Effector memory CD8-positive, alpha-beta T cell (primary cell): Measurements from ENCODE around the gene CHST13.

Experiments used
- ATAC-seq: fragments of 150-1000 bp; cut with Tn5 transposase; replicated peaks from 2 replicates; pipeline ENCODE4 v1.10.0; 2021; ENCODE audit warnings: mild to moderate bottlenecking, moderate library complexity
- DNase-seq, 3 experiments: peaks; one replicate each; pipeline ENCODE4 v3.0.0; 2021
- H3K27ac Mint-ChIP-seq, 2 donors: one replicate each; pipeline ENCODE4 v1.8.0; 2022; ENCODE audit warnings: mild to moderate bottlenecking in 2 of 2, mixed read lengths in 2 of 2, moderate library complexity in 2 of 2
- H3K27me3 Mint-ChIP-seq, 2 donors: one replicate each; pipeline ENCODE4 v1.8.0; 2022; ENCODE audit warnings: mixed read lengths in 2 of 2
- H3K36me3 Mint-ChIP-seq: one replicate; pipeline ENCODE4 v1.8.0; 2022; ENCODE audit warnings: mild to moderate bottlenecking, moderate library complexity, mixed read lengths; ENCODE audit not compliant: insufficient read depth
- H3K4me1 Mint-ChIP-seq, 2 donors: one replicate each; pipeline ENCODE4 v1.8.0; 2022; ENCODE audit warnings: low read depth in 2 of 2, mixed read lengths in 2 of 2
- H3K4me3 Mint-ChIP-seq, 2 donors: one replicate each; pipeline ENCODE4 v1.8.0; 2022; ENCODE audit warnings: mild to moderate bottlenecking in 2 of 2, mixed read lengths in 2 of 2, moderate library complexity in 2 of 2
- H3K9me3 Mint-ChIP-seq, 2 donors: one replicate each; pipeline ENCODE4 v1.8.0; 2022; ENCODE audit warnings: mixed read lengths in 2 of 2

The CHST13 gene

GRCh38 chr3:126482503-126483255 is 41.3 kb upstream of the CHST13 start:
- H3K36me3 Mint-ChIP-seq: peaks cover 9% of the 10 kb centered on the region
- no peak for ATAC-seq
- H3K4me3 Mint-ChIP-seq: no peak overlapping the region
- DNase-seq: no peak
- peaks cover 5 to 10% of the 10 kb centered on the region in 2 donors for H3K4me1 Mint-ChIP-seq
- peak overlapping the region in 1 of 2 donors; percentile 66 for H3K27ac Mint-ChIP-seq
- no peaks in the 10 kb centered on the region for H3K27me3 Mint-ChIP-seq
- H3K9me3 Mint-ChIP-seq: no peaks in the 10 kb centered on the region

GRCh38 chr3:126483321-126483761 is 40.6 kb upstream of the CHST13 start:
- ATAC-seq (no peak), DNase-seq (no peak)
- Mint-ChIP-seq H3K27me3 (no peaks in the 10 kb centered on the region), H3K9me3 (no peaks in the 10 kb centered on the region), H3K4me3 (no peak overlapping the region), H3K4me1 (peaks cover 5 to 10% of the 10 kb centered on the region in 2 donors), H3K36me3 (peaks cover 9% of the 10 kb centered on the region), H3K27ac (peak overlapping the region in 1 of 2 donors; percentile 66)

GRCh38 chr3:126484148-126484547 is 39.8 kb upstream of the CHST13 start:
- DNase-seq: no peak
- Mint-ChIP-seq H3K36me3 (peaks cover 9% of the 10 kb centered on the region), H3K4me3 (no peak overlapping the region), H3K27ac (no peak overlapping the region), H3K27me3 (no peaks in the 10 kb centered on the region), H3K9me3 (no peaks in the 10 kb centered on the region), H3K4me1 (peaks cover 5 to 10% of the 10 kb centered on the region in 2 donors)
- ATAC-seq: no peak

GRCh38 chr3:126484662-126485061 is 39.3 kb upstream of the CHST13 start:
- ATAC-seq (no peak), DNase-seq (no peak)
- Mint-ChIP-seq H3K4me3 (no peak overlapping the region), H3K4me1 (peaks cover 5 to 10% of the 10 kb centered on the region in 2 donors), H3K9me3 (no peaks in the 10 kb centered on the region), H3K27ac (no peak overlapping the region), H3K36me3 (peaks cover 9% of the 10 kb centered on the region), H3K27me3 (no peaks in the 10 kb centered on the region)

- Mint-ChIP-seq H3K4me1 (peaks cover 5 to 10% of the 10 kb centered on the region in 2 donors), H3K4me3 (no peak overlapping the region), H3K27ac (no peak overlapping the region), H3K9me3 (no peaks in the 10 kb centered on the region), H3K27me3 (no peaks in the 10 kb centered on the region), H3K36me3 (peaks cover 6% of the 10 kb centered on the region)
- ATAC-seq (no peak), DNase-seq (no peak)
Observed at GRCh38 chr3:126485176-126485897, 38.6 kb upstream of the CHST13 start.

GRCh38 chr3:126485956-126486355 is 38.0 kb upstream of the CHST13 start:
- DNase-seq (no peak), ATAC-seq (no peak)
- Mint-ChIP-seq H3K9me3 (no peaks in the 10 kb centered on the region), H3K36me3 (peaks cover 6% of the 10 kb centered on the region), H3K4me1 (peaks cover 5 to 10% of the 10 kb centered on the region in 2 donors), H3K27ac (no peak overlapping the region), H3K4me3 (no peak overlapping the region), H3K27me3 (no peaks in the 10 kb centered on the region)

GRCh38 chr3:126486360-126486847 is 37.6 kb upstream of the CHST13 start:
- no peaks in the 10 kb centered on the region for H3K9me3 Mint-ChIP-seq
- H3K36me3 Mint-ChIP-seq: peaks cover 6% of the 10 kb centered on the region
- H3K4me3 Mint-ChIP-seq: peak overlapping the region; percentile 3 to 24
- no peaks in the 10 kb centered on the region for H3K27me3 Mint-ChIP-seq
- DNase-seq: no peak
- no peak overlapping the region for H3K27ac Mint-ChIP-seq
- no peak for ATAC-seq
- H3K4me1 Mint-ChIP-seq: peaks cover 5 to 10% of the 10 kb centered on the region in 2 donors

- Mint-ChIP-seq H3K36me3 (peaks cover 6% of the 10 kb centered on the region), H3K27me3 (no peaks in the 10 kb centered on the region), H3K4me1 (peaks cover 5 to 10% of the 10 kb centered on the region in 2 donors), H3K9me3 (no peaks in the 10 kb centered on the region), H3K27ac (peak overlapping the region in 1 of 2 donors; percentile 47), H3K4me3 (no peak overlapping the region)
- no peak for DNase-seq
- no peak for ATAC-seq
Observed at GRCh38 chr3:126487151-126487771, 36.7 kb upstream of the CHST13 start.

GRCh38 chr3:126488185-126488584 is 35.8 kb upstream of the CHST13 start:
- H3K9me3 Mint-ChIP-seq: no peaks in the 10 kb centered on the region
- no peak overlapping the region for H3K4me3 Mint-ChIP-seq
- peaks cover 5% of the 10 kb centered on the region for H3K36me3 Mint-ChIP-seq
- no peaks in the 10 kb centered on the region for H3K27me3 Mint-ChIP-seq
- H3K4me1 Mint-ChIP-seq: peaks cover 5 to 10% of the 10 kb centered on the region in 2 donors
- DNase-seq: no peak
- H3K27ac Mint-ChIP-seq: no peak overlapping the region
- no peak for ATAC-seq

- no peak overlapping the region for H3K27ac Mint-ChIP-seq
- peaks cover 5 to 10% of the 10 kb centered on the region in 2 donors for H3K4me1 Mint-ChIP-seq
Observed at GRCh38 chr3:126488886-126489569, 34.9 kb upstream of the CHST13 start.

GRCh38 chr3:126490619-126491018 is 33.3 kb upstream of the CHST13 start:
- DNase-seq (no peak), ATAC-seq (no peak)
- peaks cover 0 to 5% of the 10 kb centered on the region in 2 donors for H3K27me3 Mint-ChIP-seq
- no peak overlapping the region for H3K4me3 Mint-ChIP-seq
- H3K4me1 Mint-ChIP-seq: peaks cover 5 to 10% of the 10 kb centered on the region in 2 donors
- H3K27ac Mint-ChIP-seq: no peak overlapping the region
- H3K36me3 Mint-ChIP-seq: no peaks in the 10 kb centered on the region
- no peaks in the 10 kb centered on the region for H3K9me3 Mint-ChIP-seq

More at GRCh38 chr3:126488886-126489569, 34.9 kb upstream of the CHST13 start:
- H3K27me3 Mint-ChIP-seq: no peaks in the 10 kb centered on the region
- no peak overlapping the region for H3K4me3 Mint-ChIP-seq
- ATAC-seq: no peak
- H3K36me3 Mint-ChIP-seq: peaks cover 3% of the 10 kb centered on the region
- DNase-seq: no peak
- H3K9me3 Mint-ChIP-seq: no peaks in the 10 kb centered on the region

- Mint-ChIP-seq H3K4me1 (peaks cover 3 to 6% of the 10 kb centered on the region in 2 donors), H3K4me3 (no peak overlapping the region), H3K9me3 (no peaks in the 10 kb centered on the region), H3K27ac (no peak overlapping the region), H3K27me3 (peaks cover 0 to 6% of the 10 kb centered on the region in 2 donors), H3K36me3 (no peaks in the 10 kb centered on the region)
- ATAC-seq (no peak), DNase-seq (no peak)
Observed at GRCh38 chr3:126491221-126492013, 32.5 kb upstream of the CHST13 start.
